IPS-15b (cell line): ENCODE results near the gene ASIC1.

Experiments used
- H3K27me3 ChIP-seq: one replicate; pipeline ENCODE4 v1.6.1; 2013; ENCODE audit warnings: low read length; ENCODE audit not compliant: control insufficient read depth, insufficient read depth
- H3K36me3 ChIP-seq: one replicate; pipeline ENCODE4 v1.6.1; 2013; ENCODE audit warnings: low read length; ENCODE audit not compliant: control insufficient read depth, insufficient read depth
- H3K4me1 ChIP-seq: one replicate; pipeline ENCODE4 v1.6.1; 2013; ENCODE audit warnings: mild to moderate bottlenecking, low read length; ENCODE audit not compliant: control insufficient read depth, insufficient read depth
- H3K4me3 ChIP-seq: one replicate; pipeline ENCODE4 v1.5.1; 2013; ENCODE audit warnings: low read depth, low read length
- H3K9ac ChIP-seq: one replicate; pipeline ENCODE4 v1.6.1; 2013; ENCODE audit warnings: low read depth, mild to moderate bottlenecking, low read length
- H3K9me3 ChIP-seq: one replicate; pipeline ENCODE4 v1.6.1; 2013; ENCODE audit warnings: mild to moderate bottlenecking, low read length; ENCODE audit not compliant: control insufficient read depth, insufficient read depth

Gene ASIC1

GRCh38 chr12:50089730-50090129 lies 32.3 kb downstream of the ASIC1 start:
- Histone ChIP-seq H3K4me1 (peaks cover 4% of the 10 kb centered on the region), H3K9me3 (no peaks in the 10 kb centered on the region), H3K27me3 (no peaks in the 10 kb centered on the region), H3K36me3 (peaks cover 55% of the 10 kb centered on the region), H3K9ac (no peak overlapping the region), H3K4me3 (no peak overlapping the region)

- H3K4me1 ChIP-seq = peaks cover 4% of the 10 kb centered on the region
- no peak overlapping the region for H3K9ac ChIP-seq
- H3K36me3 ChIP-seq = peaks cover 60% of the 10 kb centered on the region
- no peak overlapping the region for H3K4me3 ChIP-seq
- H3K9me3 ChIP-seq = no peaks in the 10 kb centered on the region
- no peaks in the 10 kb centered on the region for H3K27me3 ChIP-seq
Observed at GRCh38 chr12:50090391-50090790, 33.0 kb downstream of the ASIC1 start.

GRCh38 chr12:50097952-50098351 lies 40.6 kb downstream of the ASIC1 start:
- Histone ChIP-seq H3K9ac (no peak overlapping the region), H3K4me1 (no peaks in the 10 kb centered on the region), H3K36me3 (peaks cover 62% of the 10 kb centered on the region), H3K4me3 (no peak overlapping the region), H3K27me3 (no peaks in the 10 kb centered on the region), H3K9me3 (no peaks in the 10 kb centered on the region)

- no peak overlapping the region for H3K4me3 ChIP-seq
- no peaks in the 10 kb centered on the region for H3K9me3 ChIP-seq
- no peaks in the 10 kb centered on the region for H3K27me3 ChIP-seq
- peaks cover 53% of the 10 kb centered on the region for H3K36me3 ChIP-seq
- peaks cover 8% of the 10 kb centered on the region for H3K4me1 ChIP-seq
- no peak overlapping the region for H3K9ac ChIP-seq
Observed at GRCh38 chr12:50099302-50100008, 42.1 kb downstream of the ASIC1 start.

GRCh38 chr12:50100561-50100960 lies 43.2 kb downstream of the ASIC1 start:
- Histone ChIP-seq H3K4me1 (peaks cover 8% of the 10 kb centered on the region), H3K9ac (no peak overlapping the region), H3K36me3 (peaks cover 44% of the 10 kb centered on the region), H3K9me3 (no peaks in the 10 kb centered on the region), H3K4me3 (no peak overlapping the region), H3K27me3 (no peaks in the 10 kb centered on the region)

GRCh38 chr12:50101663-50102062 lies 44.3 kb downstream of the ASIC1 start:
- H3K4me3 ChIP-seq = no peak overlapping the region
- peaks cover 33% of the 10 kb centered on the region for H3K36me3 ChIP-seq
- no peak overlapping the region for H3K9ac ChIP-seq
- H3K4me1 ChIP-seq = peaks cover 8% of the 10 kb centered on the region
- H3K27me3 ChIP-seq = no peaks in the 10 kb centered on the region
- H3K9me3 ChIP-seq = no peaks in the 10 kb centered on the region

- Histone ChIP-seq H3K36me3 (peaks cover 28% of the 10 kb centered on the region), H3K9me3 (no peaks in the 10 kb centered on the region), H3K4me1 (peaks cover 8% of the 10 kb centered on the region), H3K4me3 (no peak overlapping the region), H3K27me3 (no peaks in the 10 kb centered on the region), H3K9ac (no peak overlapping the region)
Observed at GRCh38 chr12:50102131-50102531, 44.7 kb downstream of the ASIC1 start.

GRCh38 chr12:50102646-50103309 lies 45.4 kb downstream of the ASIC1 start:
- H3K9me3 ChIP-seq = no peaks in the 10 kb centered on the region
- no peak overlapping the region for H3K9ac ChIP-seq
- H3K4me1 ChIP-seq = peaks cover 8% of the 10 kb centered on the region

GRCh38 chr12:50103351-50103750 lies 46.0 kb downstream of the ASIC1 start:
- no peak overlapping the region for H3K4me3 ChIP-seq
- H3K9ac ChIP-seq = no peak overlapping the region
- H3K36me3 ChIP-seq = peaks cover 21% of the 10 kb centered on the region
- no peaks in the 10 kb centered on the region for H3K27me3 ChIP-seq
- no peaks in the 10 kb centered on the region for H3K9me3 ChIP-seq
- peaks cover 8% of the 10 kb centered on the region for H3K4me1 ChIP-seq

More at GRCh38 chr12:50102646-50103309, 45.4 kb downstream of the ASIC1 start:
- no peak overlapping the region for H3K4me3 ChIP-seq
- peaks cover 26% of the 10 kb centered on the region for H3K36me3 ChIP-seq
- H3K27me3 ChIP-seq = no peaks in the 10 kb centered on the region

GRCh38 chr12:50103767-50104321 lies 46.4 kb downstream of the ASIC1 start, which contains the start of gene GPD1:
GPD1 (plus strand) TSS chr12:50104008; CDS start chr12:50104051, 43 bp downstream.
- Histone ChIP-seq H3K9ac (no peak within 1 kb of the TSS), H3K27me3 (no peaks in the 10 kb centered on the region), H3K9me3 (no peaks in the 10 kb centered on the region), H3K36me3 (peaks cover 16% of the 10 kb centered on the region), H3K4me3 (no peak within 1 kb of the TSS), H3K4me1 (peaks cover 8% of the 10 kb centered on the region)

GRCh38 chr12:50104417-50105366 lies 47.3 kb downstream of the ASIC1 start:
- no peak overlapping the region for H3K9ac ChIP-seq
- H3K9me3 ChIP-seq = no peaks in the 10 kb centered on the region
- H3K36me3 ChIP-seq = peaks cover 7% of the 10 kb centered on the region
- peaks cover 8% of the 10 kb centered on the region for H3K4me1 ChIP-seq
- H3K27me3 ChIP-seq = no peaks in the 10 kb centered on the region
- H3K4me3 ChIP-seq = no peak overlapping the region
